GM13977 (cell line): ENCODE measurements around the gene PDXK.
A peak's percentile ranks its signal among the peaks of the same experiment; 100 is the strongest.

ENCODE experiments used
- DNase-seq: peaks from one replicate; pipeline ENCODE4 v3.0.0; 2012; ENCODE audit warnings: low spot score
- CTCF ChIP-seq: IDR thresholded peaks from 2 replicates; pipeline ENCODE4 v1.5.1; 2012; ENCODE audit warnings: mild to moderate bottlenecking, control low read depth; ENCODE audit not compliant: insufficient read depth; ENCODE audit errors: extremely low read depth, missing control alignments
- in situ Hi-C: fragments of 300-500 bp; cut with MboI; formaldehyde crosslinking; loops from one replicate; pipeline ENCODE4 v1.12.0; 2022; ENCODE audit warnings: low sequenced_read_pairs, low pct_unique_long_range_greater_than_20kb, mixed read lengths, inconsistent platforms; ENCODE audit not compliant: unreplicated experiment

The PDXK gene

GRCh38 chr21:43785134-43785533, 66.2 kb downstream of the PDXK start:
- no peak for TF ChIP-seq CTCF
- no peak for DNase-seq
- in situ Hi-C loops, result no loop called here

- in situ Hi-C loops, result no loop called here
- no peak for TF ChIP-seq CTCF
- no peak for DNase-seq
Observed at GRCh38 chr21:43786300-43786806, 67.4 kb downstream of the PDXK start.

- DNase-seq, result no peak
- TF ChIP-seq CTCF, result no peak
- in situ Hi-C loops, result no loop called here
Observed at GRCh38 chr21:43786807-43787440, 68.0 kb downstream of the PDXK start.

GRCh38 chr21:43789276-43790009, 70.5 kb downstream of the PDXK start, which contains the start of gene RRP1:
TSS of gene RRP1 (plus strand) at chr21:43789577. CDS start at chr21:43789630, 53 bp downstream.
- TF ChIP-seq CTCF, result peak; percentile 100
- in situ Hi-C loops, result no loop called here
- peak; percentile 99 for DNase-seq

DNA sequence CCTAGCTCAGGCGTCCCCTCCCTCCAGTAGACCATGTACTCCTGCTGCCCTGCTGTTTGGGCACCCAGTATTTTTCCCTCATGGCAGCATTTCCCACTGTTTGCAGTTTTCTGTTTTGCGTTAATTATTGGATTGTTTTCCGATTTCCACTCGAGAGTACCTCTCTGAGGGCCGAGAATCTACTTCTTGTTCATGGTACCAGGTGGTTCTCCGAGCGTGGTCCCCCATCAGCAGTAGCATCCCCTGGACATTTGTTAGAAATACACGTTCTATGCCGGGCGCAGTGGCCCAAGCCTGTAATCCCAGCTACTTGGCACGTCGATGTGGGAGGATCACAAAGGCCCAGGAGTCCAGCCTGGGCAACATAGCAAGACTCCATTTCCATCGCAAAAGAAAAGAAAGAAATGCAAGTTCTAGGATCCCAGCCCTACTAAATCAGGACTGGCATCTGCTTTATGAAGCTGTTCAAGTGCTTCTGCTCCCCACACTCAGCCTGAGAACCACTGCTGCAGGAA, 71.1 kb downstream of the PDXK start:
- no peak for DNase-seq
- no peak for TF ChIP-seq CTCF
- in situ Hi-C loops, result no loop called here

- no peak for TF ChIP-seq CTCF
- in situ Hi-C loops, result no loop called here
- DNase-seq, result no peak
Observed at GRCh38 chr21:43792406-43792805, 73.5 kb downstream of the PDXK start.
